ENCODE measurements around the gene DPP4.
"Not testable (repeated sequence)": the region's sequence is repeated elsewhere in the genome, so short reads cannot be mapped to it uniquely, and the experiment has no call there.

Gene DPP4

DNA sequence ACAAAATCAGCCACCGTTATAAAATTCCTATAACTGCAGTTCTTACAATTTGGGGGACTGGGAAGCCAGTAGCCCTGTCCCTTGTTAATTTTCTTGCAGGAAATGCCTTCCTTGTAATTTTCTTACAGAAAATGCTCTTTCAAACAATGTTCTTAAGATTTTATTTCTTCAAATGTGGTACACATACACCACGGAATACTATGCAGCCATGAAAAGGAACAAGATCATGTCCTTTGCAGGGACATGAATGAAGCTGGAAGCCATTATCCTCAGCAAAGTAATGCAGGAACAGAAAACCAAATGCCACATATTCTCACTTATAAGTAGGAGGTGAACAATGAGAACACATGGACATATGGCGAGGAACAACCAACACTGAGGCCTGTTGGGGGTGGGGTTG is 24.9 kb downstream of the DPP4 start:
- H3K27me3 ChIP-seq (ENCODE audit: control insufficient read depth, insufficient read depth, low read length); H3K9me3 ChIP-seq (ENCODE audit: control insufficient read depth, low read length); H3K4me1 ChIP-seq (ENCODE audit: control insufficient read depth, insufficient read depth, low read length); H3K4me3 ChIP-seq (ENCODE audit: low read length); H3K9ac ChIP-seq (ENCODE audit: low read length); H3K36me3 ChIP-seq (ENCODE audit: control insufficient read depth, insufficient read depth, low read length): not testable (repeated sequence)

DNA sequence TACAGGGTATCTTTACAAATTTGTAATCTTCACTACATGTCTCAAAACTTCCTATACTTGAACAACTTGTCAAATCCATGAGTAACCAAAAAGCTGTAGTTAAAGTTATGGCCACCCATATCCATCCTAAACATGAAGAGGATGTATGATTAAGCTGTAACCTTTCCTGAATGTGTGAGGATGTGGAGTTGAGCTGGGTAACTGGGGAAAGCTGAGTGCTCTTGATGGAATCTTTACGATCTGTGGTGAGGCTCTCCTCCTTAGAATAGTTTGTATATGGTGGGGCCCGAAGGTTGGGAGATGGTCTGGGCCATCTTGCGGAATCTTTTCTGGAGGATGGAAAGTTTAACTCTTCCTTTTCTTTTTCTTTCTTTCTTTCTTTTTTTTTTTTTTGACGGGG is 29.4 kb downstream of the DPP4 start:
- Histone ChIP-seq H3K36me3 (ENCODE audit: control insufficient read depth, insufficient read depth, low read length) (no peaks in the 10 kb centered on the region), H3K9ac (ENCODE audit: low read length) (no peak overlapping the region), H3K27me3 (ENCODE audit: control insufficient read depth, insufficient read depth, low read length) (no peaks in the 10 kb centered on the region), H3K9me3 (ENCODE audit: control insufficient read depth, low read length) (no peaks in the 10 kb centered on the region), H3K4me3 (ENCODE audit: low read length) (no peak overlapping the region), H3K4me1 (ENCODE audit: control insufficient read depth, insufficient read depth, low read length) (no peaks in the 10 kb centered on the region)

DNA sequence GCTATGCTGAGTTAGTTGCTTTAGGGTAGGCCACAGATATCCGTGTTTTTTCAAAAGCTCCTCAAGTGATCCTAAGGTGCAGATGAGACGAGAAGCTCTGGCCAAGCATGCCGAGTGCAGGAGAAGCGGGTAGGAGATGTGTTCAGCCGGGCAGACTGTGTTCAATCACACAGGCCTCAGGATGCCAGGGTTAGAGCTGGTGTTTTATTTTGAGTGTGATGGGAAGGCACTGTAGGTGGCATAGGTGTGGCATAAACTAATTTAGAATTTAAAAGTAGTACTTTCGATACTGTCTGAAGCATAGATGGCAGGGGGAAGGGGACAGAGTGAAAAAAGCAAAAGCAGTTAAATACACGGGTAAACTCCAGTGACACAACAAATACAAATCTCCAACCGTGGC is 30.9 kb downstream of the DPP4 start:
- no peaks in the 10 kb centered on the region for H3K9me3 ChIP-seq (ENCODE audit: control insufficient read depth, low read length)

DNA sequence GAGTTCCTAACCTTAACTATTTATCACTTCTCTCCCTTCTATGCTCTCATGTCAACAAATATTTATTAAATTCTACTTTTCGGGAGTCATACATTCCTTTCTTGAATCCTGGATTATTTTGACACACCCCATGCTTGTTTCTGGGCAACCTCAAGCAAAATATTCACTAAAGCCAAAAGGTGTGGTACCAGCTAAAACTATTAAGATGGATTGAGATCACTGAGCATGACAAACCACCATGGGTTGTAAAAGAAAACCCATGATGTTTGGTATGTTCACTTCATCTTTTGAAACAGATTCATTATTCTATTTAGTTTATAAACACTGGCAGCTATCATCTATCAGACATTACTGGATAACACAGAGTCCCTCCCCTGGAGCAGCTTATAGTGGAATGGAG is 32.5 kb downstream of the DPP4 start:
- H3K27me3 ChIP-seq (ENCODE audit: control insufficient read depth, insufficient read depth, low read length): no peaks in the 10 kb centered on the region
- no peaks in the 10 kb centered on the region for H3K4me1 ChIP-seq (ENCODE audit: control insufficient read depth, insufficient read depth, low read length)
- H3K4me3 ChIP-seq (ENCODE audit: low read length): no peak overlapping the region
- no peaks in the 10 kb centered on the region for H3K9me3 ChIP-seq (ENCODE audit: control insufficient read depth, low read length)
- H3K36me3 ChIP-seq (ENCODE audit: control insufficient read depth, insufficient read depth, low read length): no peaks in the 10 kb centered on the region
- no peak overlapping the region for H3K9ac ChIP-seq (ENCODE audit: low read length)

More for the DNA sequence above, 30.9 kb downstream of the DPP4 start:
- Histone ChIP-seq H3K4me3 (ENCODE audit: low read length) (no peak overlapping the region), H3K27me3 (ENCODE audit: control insufficient read depth, insufficient read depth, low read length) (no peaks in the 10 kb centered on the region), H3K36me3 (ENCODE audit: control insufficient read depth, insufficient read depth, low read length) (no peaks in the 10 kb centered on the region), H3K4me1 (ENCODE audit: control insufficient read depth, insufficient read depth, low read length) (no peaks in the 10 kb centered on the region), H3K9ac (ENCODE audit: low read length) (no peak overlapping the region)

DNA sequence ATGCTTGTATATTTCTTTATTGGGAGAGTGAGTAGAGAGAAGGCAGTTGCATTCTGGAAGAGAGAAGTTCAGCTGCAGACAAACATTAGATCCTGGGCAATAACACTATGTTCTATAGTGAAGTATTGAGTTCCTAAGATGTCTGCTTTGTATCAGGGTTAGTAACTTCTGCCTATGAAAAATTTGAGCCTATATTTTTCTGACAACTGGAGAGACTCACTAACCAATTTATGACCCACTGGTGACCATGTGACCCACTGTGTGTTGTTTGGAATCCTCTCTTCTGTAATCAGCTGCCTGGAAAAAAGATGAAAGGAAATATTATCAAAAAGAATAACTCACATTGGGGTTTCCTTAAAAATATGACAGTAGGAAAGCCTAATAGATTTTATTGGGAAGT is 35.3 kb downstream of the DPP4 start:
- Histone ChIP-seq H3K36me3 (ENCODE audit: control insufficient read depth, insufficient read depth, low read length) (no peaks in the 10 kb centered on the region), H3K9me3 (ENCODE audit: control insufficient read depth, low read length) (no peaks in the 10 kb centered on the region), H3K4me1 (ENCODE audit: control insufficient read depth, insufficient read depth, low read length) (no peaks in the 10 kb centered on the region), H3K4me3 (ENCODE audit: low read length) (no peak overlapping the region), H3K27me3 (ENCODE audit: control insufficient read depth, insufficient read depth, low read length) (no peaks in the 10 kb centered on the region), H3K9ac (ENCODE audit: low read length) (no peak overlapping the region)

DNA sequence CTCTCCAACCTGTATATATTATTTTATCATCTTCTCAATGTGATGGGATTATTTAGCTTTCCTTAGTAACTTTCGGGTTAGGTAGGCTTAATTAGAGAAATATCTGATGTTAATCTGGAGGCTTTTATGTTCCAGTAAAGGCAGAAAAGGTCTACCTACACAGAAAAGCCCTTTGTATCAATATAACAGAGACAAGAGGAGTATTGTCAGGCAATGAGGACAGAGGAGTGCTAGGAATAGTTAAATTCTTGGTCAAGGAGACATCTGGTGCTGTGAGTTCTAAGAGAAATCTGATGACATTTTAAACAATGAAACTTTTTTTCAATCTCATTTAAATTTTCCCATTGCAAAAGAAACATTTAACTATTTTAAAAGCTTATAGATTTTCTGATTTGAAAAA is 36.1 kb downstream of the DPP4 start:
- no peaks in the 10 kb centered on the region for H3K9me3 ChIP-seq (ENCODE audit: control insufficient read depth, low read length)
- H3K9ac ChIP-seq (ENCODE audit: low read length): no peak overlapping the region
- H3K4me1 ChIP-seq (ENCODE audit: control insufficient read depth, insufficient read depth, low read length): no peaks in the 10 kb centered on the region
- no peak overlapping the region for H3K4me3 ChIP-seq (ENCODE audit: low read length)
- no peaks in the 10 kb centered on the region for H3K36me3 ChIP-seq (ENCODE audit: control insufficient read depth, insufficient read depth, low read length)
- no peaks in the 10 kb centered on the region for H3K27me3 ChIP-seq (ENCODE audit: control insufficient read depth, insufficient read depth, low read length)

DNA sequence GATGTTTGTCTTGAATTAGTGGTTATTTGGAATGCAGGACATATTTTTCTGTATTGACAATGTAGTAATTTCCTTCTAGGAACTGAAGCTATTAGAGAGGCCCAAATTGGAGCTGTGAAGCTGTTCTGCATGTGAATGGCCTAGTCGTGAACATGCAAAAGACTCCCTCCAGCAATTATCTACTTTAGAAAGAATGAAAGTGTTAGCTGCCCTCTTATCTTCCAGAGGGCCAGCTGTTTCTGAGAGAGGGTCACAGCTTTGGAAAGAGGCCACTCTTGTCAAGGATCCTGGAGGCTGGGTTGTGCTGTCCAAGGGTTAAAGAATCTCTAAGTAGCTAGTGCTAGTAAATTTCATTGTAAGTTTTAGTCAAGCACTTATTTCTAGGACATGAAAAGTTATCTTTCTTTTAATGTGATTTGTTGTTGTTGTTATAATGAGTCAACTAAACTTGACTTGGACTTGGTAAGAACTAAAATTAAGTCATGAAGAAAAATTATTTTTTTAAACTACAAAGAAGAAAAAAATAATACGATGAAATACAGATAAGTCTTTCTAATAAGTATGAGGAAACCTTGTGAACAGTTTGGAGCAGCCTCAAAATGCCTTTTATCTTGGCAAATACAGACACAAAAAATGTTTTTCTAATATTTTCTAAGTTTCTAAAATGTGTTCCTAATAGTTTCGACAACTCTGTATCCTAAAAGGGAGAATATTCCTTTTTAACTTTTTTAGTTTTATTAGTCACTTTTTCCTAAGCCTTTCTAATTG is 36.8 kb downstream of the DPP4 start:
- Histone ChIP-seq H3K4me3 (ENCODE audit: low read length) (no peak overlapping the region), H3K9ac (ENCODE audit: low read length) (no peak overlapping the region), H3K9me3 (ENCODE audit: control insufficient read depth, low read length) (no peaks in the 10 kb centered on the region), H3K4me1 (ENCODE audit: control insufficient read depth, insufficient read depth, low read length) (no peaks in the 10 kb centered on the region), H3K36me3 (ENCODE audit: control insufficient read depth, insufficient read depth, low read length) (no peaks in the 10 kb centered on the region), H3K27me3 (ENCODE audit: control insufficient read depth, insufficient read depth, low read length) (no peaks in the 10 kb centered on the region)

DNA sequence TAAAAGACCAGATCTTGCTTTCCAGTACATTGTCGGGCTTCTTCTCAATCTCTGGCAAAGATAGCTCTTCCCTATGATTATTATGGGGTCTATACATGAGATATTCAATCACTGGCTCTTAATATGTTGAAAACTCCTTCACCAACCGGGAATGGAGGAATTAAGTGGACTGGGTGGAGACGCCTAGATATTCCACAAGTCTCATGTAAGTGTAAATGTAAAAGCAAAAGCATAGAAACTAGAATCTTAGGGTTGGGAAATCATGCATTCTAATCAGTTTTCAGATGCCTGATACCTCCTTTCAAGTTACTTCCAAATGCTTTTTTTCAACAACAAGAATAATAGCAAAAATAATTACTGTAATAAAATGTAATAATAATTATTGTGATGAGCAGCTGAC is 38.0 kb downstream of the DPP4 start:
- Histone ChIP-seq H3K9ac (ENCODE audit: low read length) (no peak overlapping the region), H3K9me3 (ENCODE audit: control insufficient read depth, low read length) (no peaks in the 10 kb centered on the region), H3K36me3 (ENCODE audit: control insufficient read depth, insufficient read depth, low read length) (no peaks in the 10 kb centered on the region), H3K27me3 (ENCODE audit: control insufficient read depth, insufficient read depth, low read length) (no peaks in the 10 kb centered on the region), H3K4me1 (ENCODE audit: control insufficient read depth, insufficient read depth, low read length) (no peaks in the 10 kb centered on the region), H3K4me3 (ENCODE audit: low read length) (no peak overlapping the region)

DNA sequence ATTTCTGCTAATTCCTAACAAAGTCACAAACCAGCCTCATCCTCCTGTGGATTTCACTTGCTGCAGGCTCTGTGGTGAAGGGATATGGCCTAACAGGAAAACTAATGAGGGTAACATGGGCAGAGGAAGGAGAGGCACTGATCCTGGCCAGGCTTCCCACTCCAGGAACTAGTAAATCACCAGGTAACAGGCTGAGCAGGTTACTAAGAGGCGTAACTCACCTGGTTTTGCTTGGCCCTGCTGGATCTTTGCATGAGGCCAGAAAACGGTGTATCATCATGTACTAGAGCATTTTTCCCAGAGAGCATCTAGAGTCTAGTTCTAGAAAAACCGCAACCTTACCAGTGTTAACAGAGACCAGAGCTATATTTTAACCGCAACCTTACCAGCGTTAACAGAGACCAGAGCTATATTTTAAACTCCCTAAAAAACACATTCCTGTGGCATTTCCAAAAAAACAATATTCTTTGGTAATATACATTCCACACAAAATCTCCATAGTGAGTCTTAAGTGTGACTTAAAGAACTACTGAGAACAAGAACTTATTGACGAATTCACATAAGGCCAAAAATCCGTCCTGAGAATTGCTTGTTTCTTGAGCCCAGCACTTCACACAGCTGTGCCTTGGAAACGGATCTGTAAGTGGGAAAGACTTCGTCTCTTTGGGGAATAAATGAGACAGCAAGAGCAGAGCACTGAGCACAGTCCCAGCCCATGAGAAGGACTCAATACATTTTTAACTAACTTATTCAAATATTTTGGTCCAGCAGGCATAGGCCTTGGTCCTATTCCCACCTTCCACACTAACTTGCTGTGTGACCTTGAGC is 43.4 kb downstream of the DPP4 start:
- no peaks in the 10 kb centered on the region for H3K36me3 ChIP-seq (ENCODE audit: control insufficient read depth, insufficient read depth, low read length)
- H3K9me3 ChIP-seq (ENCODE audit: control insufficient read depth, low read length): no peaks in the 10 kb centered on the region
- no peak overlapping the region for H3K9ac ChIP-seq (ENCODE audit: low read length)
- H3K27me3 ChIP-seq (ENCODE audit: control insufficient read depth, insufficient read depth, low read length): no peaks in the 10 kb centered on the region
- no peaks in the 10 kb centered on the region for H3K4me1 ChIP-seq (ENCODE audit: control insufficient read depth, insufficient read depth, low read length)
- H3K4me3 ChIP-seq (ENCODE audit: low read length): no peak overlapping the region

DNA sequence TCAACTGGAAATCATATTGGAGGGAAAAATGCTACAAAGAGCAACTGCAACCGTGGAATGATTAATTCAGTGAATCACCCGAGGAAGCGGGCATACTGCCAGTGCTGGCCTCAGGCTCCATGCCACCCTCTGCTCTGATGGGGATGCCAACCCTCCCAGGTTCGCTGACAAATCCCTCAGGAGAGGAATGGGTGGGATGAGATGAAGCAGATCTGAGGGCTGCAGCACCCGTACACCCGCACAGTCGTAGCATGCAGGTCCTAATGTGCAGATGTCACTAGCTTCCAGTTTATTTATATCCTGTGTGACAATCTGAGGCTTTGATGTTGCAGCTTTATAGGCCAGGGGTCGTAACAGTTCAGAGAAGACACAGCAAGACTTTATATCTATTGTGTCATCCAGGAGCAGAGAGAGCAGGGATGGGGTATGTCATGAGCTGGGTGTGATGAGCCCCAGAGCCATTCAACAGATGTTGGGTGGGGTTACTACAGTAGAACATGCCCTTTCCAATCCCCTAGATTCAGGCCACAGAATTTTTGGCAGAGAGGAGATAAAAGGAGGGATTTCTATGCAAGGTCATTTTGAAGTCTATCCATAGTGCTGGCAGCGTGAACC is 44.6 kb downstream of the DPP4 start:
- Histone ChIP-seq H3K27me3 (ENCODE audit: control insufficient read depth, insufficient read depth, low read length) (no peaks in the 10 kb centered on the region), H3K4me3 (ENCODE audit: low read length) (no peak overlapping the region), H3K9me3 (ENCODE audit: control insufficient read depth, low read length) (no peaks in the 10 kb centered on the region), H3K36me3 (ENCODE audit: control insufficient read depth, insufficient read depth, low read length) (no peaks in the 10 kb centered on the region), H3K4me1 (ENCODE audit: control insufficient read depth, insufficient read depth, low read length) (no peaks in the 10 kb centered on the region), H3K9ac (ENCODE audit: low read length) (no peak overlapping the region)

DNA sequence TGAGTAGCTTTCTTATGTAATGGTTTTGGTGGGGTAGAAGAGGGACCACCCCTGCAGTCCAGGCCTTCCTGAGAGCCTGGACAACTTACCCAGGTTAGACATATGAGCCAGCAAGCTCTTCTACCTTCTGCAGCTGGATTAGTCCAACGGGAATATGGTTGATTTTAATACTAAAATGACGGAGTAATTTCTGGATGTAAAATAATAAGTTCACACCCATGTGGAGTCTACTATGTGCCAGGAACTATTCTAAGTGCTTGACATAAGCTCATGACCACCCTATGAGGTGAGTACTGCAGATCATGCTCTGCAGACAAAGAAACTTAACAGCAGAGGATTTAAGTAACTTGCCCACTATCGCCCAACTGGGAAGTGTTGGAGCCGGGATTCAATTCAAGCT is 45.5 kb downstream of the DPP4 start:
- Histone ChIP-seq H3K9me3 (ENCODE audit: control insufficient read depth, low read length) (no peaks in the 10 kb centered on the region), H3K4me1 (ENCODE audit: control insufficient read depth, insufficient read depth, low read length) (no peaks in the 10 kb centered on the region), H3K27me3 (ENCODE audit: control insufficient read depth, insufficient read depth, low read length) (no peaks in the 10 kb centered on the region), H3K4me3 (ENCODE audit: low read length) (no peak overlapping the region), H3K36me3 (ENCODE audit: control insufficient read depth, insufficient read depth, low read length) (no peaks in the 10 kb centered on the region), H3K9ac (ENCODE audit: low read length) (no peak overlapping the region)
